T-helper 2 cell (primary cell): ENCODE measurements around the gene CSK.

Experiments
- DNase-seq, 5 experiments: peaks; one replicate each; pipeline versions ENCODE4 v3.0.0 to v3.0.0-alpha.2; 2012 to 2022

CSK gene

GRCh38 chr15:74844319-74845207 is 62.7 kb downstream of the CSK start:
- DNase-seq: peak in 1 of 5 experiments; percentile 56

GRCh38 chr15:74845208-74845568 is 63.3 kb downstream of the CSK start:
- peak in 4 of 5 experiments; percentile 38 to 90 (median 42) for DNase-seq

GRCh38 chr15:74845581-74845980 is 63.7 kb downstream of the CSK start:
- DNase-seq: peak in 1 of 5 experiments; percentile 79

- no peak for DNase-seq
Observed at GRCh38 chr15:74847432-74847831, 65.6 kb downstream of the CSK start.

GRCh38 chr15:74850393-74850792 is 68.5 kb downstream of the CSK start:
- DNase-seq: no peak

- no peak for DNase-seq
Observed at GRCh38 chr15:74851960-74852359, 70.1 kb downstream of the CSK start.
